Fibroblast of skin of left biceps (primary cell): Measurements from ENCODE around the gene LEFTY1.
"Not testable (repeated sequence)": the region's sequence is repeated elsewhere in the genome, so short reads cannot be mapped to it uniquely, and the experiment has no call there.

Experiments used
- DNase-seq, 2 experiments: peaks; one replicate each; pipeline ENCODE4 v3.0.0-alpha.2; 2013; ENCODE audit warnings: low read depth in 2 of 2

The LEFTY1 gene

GRCh38 chr1:225887554-225888288, 1.2 kb downstream of the LEFTY1 start:
- not testable (repeated sequence) for DNase-seq

- DNase-seq: no peak
Measured at GRCh38 chr1:225887030-225887314, 2.0 kb downstream of the LEFTY1 start.

GRCh38 chr1:225886159-225887029, 2.6 kb downstream of the LEFTY1 start:
- no peak for DNase-seq

- DNase-seq: no peak
Measured at GRCh38 chr1:225885336-225885735, 3.6 kb downstream of the LEFTY1 start.

- DNase-seq: no peak
Measured at GRCh38 chr1:225883616-225884265, 5.2 kb downstream of the LEFTY1 start.

GRCh38 chr1:225882694-225883615, 6.0 kb downstream of the LEFTY1 start:
- no peak for DNase-seq

DNA sequence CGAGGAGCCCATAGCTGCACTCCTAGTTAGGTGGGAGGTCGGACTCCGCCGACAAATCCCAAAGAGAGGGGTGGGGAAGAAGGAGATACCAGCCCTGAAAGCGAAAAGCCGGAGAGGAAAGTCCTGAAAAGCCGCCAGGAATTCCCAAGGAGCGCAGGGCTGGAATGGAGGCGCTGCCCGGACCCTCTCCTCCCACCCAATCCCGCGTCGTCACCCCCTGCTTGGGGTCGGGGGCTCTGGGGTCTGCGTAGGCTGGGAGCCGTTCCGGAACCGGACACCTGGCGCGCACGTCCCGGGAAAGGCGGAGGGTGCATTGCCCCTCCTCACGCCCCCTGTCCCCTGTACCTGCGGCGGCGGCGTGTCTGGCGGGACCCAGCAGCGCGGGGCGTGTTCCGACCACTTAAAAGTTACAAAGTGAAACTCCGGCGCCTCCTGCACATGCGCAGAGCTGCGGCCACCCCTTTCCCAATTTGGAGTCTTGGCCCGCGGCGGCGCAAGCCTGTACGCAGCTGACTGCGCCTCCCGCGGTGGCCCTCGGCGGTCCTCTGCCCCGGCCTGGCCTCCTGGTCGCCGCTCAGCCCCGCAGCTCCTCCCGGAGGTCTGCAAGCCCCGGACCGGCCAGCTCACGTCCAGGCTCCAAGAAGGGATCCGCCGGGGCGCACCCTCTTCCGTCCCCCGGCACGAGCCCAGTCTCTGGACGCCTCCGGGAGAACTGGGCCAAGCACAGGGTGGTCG, 6.8 kb downstream of the LEFTY1 start, which contains the start of gene TMEM63A:
TMEM63A (minus strand) TSS at position 422 of the 735 bp plus-strand sequence. CDS start 4,800 bp downstream, outside the sequence.
- peak; percentile 45 to 50 for DNase-seq

- no peak for DNase-seq
Measured at GRCh38 chr1:225881081-225881958, 7.6 kb downstream of the LEFTY1 start.

- DNase-seq: no peak
Measured at GRCh38 chr1:225880636-225881035, 8.3 kb downstream of the LEFTY1 start.

- DNase-seq: no peak
Measured at GRCh38 chr1:225880222-225880588, 8.7 kb downstream of the LEFTY1 start.

GRCh38 chr1:225879521-225880221, 9.3 kb downstream of the LEFTY1 start:
- no peak for DNase-seq

DNA sequence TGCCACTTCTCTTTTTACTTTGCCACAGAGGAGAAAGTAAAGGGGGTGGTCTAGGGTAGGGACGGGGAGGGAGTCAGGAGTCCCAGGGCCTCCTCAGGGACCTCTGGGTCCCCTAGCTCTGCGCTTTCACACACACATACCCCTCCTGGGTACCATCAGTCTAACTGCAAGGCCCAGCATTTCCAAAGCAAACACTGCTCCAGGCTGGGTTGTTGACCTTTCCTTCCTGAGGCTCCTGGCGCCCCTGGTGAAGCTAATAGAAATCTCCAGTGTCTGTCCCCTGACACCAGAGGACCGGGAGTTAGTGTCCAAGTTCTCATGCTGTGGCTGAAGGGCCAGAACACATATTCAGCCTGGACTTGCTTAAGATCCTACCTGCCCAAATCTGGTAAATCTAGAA, 10.7 kb downstream of the LEFTY1 start:
- DNase-seq: no peak

- DNase-seq: no peak
Measured at GRCh38 chr1:225877580-225877979, 11.4 kb downstream of the LEFTY1 start.

DNA sequence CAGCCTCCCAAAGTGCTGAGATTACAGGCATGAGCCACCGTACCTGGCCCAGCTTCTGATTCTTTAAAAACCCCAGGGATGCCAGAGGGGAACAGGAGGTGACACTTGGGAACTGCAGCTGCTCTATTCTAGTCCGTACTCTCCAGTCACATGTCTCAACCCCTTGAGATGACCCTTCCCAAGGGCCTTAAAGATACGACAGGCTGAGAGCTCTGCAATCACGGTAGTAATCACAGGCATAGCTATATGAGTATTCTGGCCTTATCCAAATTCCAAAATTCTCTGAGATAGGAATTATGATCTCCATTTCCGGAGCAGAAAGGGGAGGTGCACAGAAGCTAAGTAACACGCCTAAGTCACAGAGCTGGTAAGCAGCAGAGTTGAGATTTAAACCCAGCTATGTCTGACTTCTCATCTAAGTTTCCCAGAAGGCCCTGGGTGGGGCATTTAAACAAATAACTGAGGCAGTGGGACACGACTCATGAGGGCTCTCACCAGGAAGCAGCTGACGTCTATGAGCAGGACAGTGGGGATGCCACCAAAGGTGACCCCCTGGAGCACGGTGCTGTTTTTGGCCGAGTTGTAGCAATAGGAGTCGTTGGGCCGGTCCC, 11.9 kb downstream of the LEFTY1 start:
- DNase-seq: no peak

- DNase-seq: no peak
Measured at GRCh38 chr1:225875044-225875815, 13.7 kb downstream of the LEFTY1 start.

DNA sequence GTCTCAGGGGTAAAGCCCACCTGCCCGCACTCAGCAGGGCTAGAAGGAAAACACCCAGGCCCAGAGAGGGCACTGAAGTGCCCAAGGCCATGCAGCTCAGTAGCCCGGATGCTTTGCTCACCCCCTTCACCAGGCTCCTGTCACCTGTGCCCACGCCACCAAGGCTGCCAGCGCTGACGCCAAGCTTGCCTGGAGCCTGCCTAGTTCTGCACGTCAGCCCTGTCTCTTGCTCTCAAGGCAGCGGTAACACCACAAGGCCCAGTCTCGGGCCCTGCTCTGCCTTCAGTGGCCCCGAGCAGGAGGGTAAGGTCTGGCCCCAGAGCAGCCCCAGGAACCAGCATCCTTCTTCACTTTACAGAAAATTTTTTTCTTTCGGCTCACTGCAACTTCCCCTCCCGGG, 14.5 kb downstream of the LEFTY1 start:
- no peak for DNase-seq

DNA sequence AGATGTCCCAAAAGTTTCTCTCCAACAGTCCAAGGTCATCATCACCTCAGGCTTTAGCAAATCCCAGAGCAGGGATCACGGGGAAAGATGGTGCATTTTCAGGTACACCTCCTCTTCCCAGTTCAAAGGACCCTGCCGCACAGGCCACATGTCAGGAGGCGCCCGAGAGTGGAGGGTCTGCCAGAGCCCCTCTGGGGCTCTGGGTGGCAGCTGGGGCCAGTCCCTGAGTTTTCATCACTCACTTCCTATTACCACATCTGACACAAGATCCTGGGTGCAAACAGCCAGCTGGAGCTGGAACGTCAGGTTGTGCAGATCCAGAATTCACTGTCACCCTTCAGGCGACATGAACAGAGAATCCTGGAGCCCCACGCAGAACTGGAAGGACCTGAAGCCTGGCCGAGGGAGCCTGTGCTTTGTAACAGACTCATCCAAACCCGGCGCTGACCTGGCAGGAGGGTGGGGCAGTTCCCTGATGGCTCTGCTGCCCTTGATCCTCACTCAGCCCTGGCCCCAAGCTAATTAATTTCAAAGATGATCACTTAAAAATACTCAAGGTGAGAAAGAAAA, 15.6 kb downstream of the LEFTY1 start:
- DNase-seq: no peak

DNA sequence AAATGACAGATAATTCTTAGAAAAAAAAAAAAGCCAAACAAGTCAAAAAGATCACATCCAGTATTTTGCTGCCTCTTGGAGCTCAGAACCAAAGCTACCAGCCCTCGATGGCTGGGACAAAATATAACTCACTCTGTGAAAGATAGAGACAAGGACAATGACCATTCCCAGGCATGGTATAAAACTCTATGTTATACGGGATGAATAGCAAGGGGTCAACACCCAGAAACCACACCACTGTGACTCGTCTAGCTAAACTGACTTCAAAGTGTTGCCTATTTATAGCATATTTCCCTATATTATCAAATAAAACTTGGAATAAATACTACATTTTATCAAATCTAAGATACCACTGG, 16.9 kb downstream of the LEFTY1 start:
- no peak for DNase-seq
